ENCODE results near the gene KANSL3. TPM values are rescaled to one million over a fixed set of nuclear protein-coding genes. Genes with fewer than 3 reads are reported as not detected.

The KANSL3 gene
- total and polyA plus RNA-seq, 2 donors (not counting 3 experiments of a cell fraction or from before 2014, with no cell fraction given) = 27.7 to 36.9 TPM

- dilution Hi-C loops (cut with MboI; ENCODE audit: extremely low pct_ligation_motif_present, low sequenced_read_pairs) = no loop called here
- Histone ChIP-seq H3K9me1 (replicated peaks; ENCODE audit: control insufficient read depth, extremely low read depth, insufficient read depth, low read length) (no peaks in the 10 kb centered on the region), H3K9ac (replicated peaks; ENCODE audit: extremely low read depth, insufficient read depth, low read length) (no peak overlapping the region), H3K79me2 (ENCODE audit: control insufficient read depth, insufficient read depth, low read length) (peaks cover 5% of the 10 kb centered on the region), H4K20me1 (replicated peaks; ENCODE audit: control insufficient read depth, extremely low read depth, insufficient read depth, low read length) (no peaks in the 10 kb centered on the region), H3K9me3 (replicated peaks; ENCODE audit: control insufficient read depth, insufficient read depth, low read length) (no peaks in the 10 kb centered on the region), H3K4me1 (ENCODE audit: control insufficient read depth, extremely low read depth, insufficient read depth, low read length) (peaks cover 2% of the 10 kb centered on the region), H3K36me3 (ENCODE audit: control insufficient read depth in 2 of 2, extremely low read depth in 1 of 2, insufficient read depth in 2 of 2, low read length in 2 of 2) (peaks cover 9 to 27% of the 10 kb centered on the region in 2 experiments), H3K4me3 (replicated peaks in 1 of 3; ENCODE audit: insufficient read depth in 1 of 3, low read depth in 1 of 3, low read length in 3 of 3) (no peak overlapping the region), H3K27me3 (ENCODE audit: control insufficient read depth in 2 of 2, insufficient read depth in 2 of 2, low read length in 2 of 2) (no peaks in the 10 kb centered on the region), H2AFZ (ENCODE audit: low read depth, low read length) (no peak overlapping the region), H3K27ac (ENCODE audit: insufficient read depth, low read depth, low read length) (peak overlapping the region; percentile 15), H3K4me2 (ENCODE audit: insufficient read depth, low read length) (no peak overlapping the region)
- CTCF ChIA-PET = interaction anchor here (0.8 kb wide), 1 partner anchor 16 kb away, joined by 3 read pairs; no protein-coding TSS in a partner anchor
- POLR2A ChIA-PET = no interaction called here
- no TSS peak for BruUV-seq (replicated peaks)
- intact Hi-C loops (cut with micrococcal nuclease) = no loop called here
- FAIRE-seq (no peak), DNase-seq (ENCODE audit: low read depth, low spot score) (no peak)
- TF ChIP-seq EZH2 (IDR thresholded peaks at IDR 0.05; ENCODE audit: borderline replicate concordance, low read depth, low read length, severe bottlenecking) = no peak
- TF ChIP-seq POLR2AphosphoS5 (IDR thresholded peaks at IDR 0.05; ENCODE audit: insufficient read depth, low read depth, low read length) = no peak
- no peak for TF ChIP-seq JUN (IDR thresholded peaks at IDR 0.05; ENCODE audit: borderline replicate concordance, insufficient read depth, insufficient read length, low read depth)
- TF ChIP-seq FOS (IDR thresholded peaks at IDR 0.05; ENCODE audit: borderline replicate concordance, insufficient read depth, low read length) = no peak
- TF ChIP-seq POLR2A (IDR thresholded peaks at IDR 0.05; ENCODE audit: low read depth, low read length) = no peak
- TF ChIP-seq MYC (IDR thresholded peaks at IDR 0.05; ENCODE audit: low read depth, low read length) = no peak
- no peak for TF ChIP-seq GATA2 (IDR thresholded peaks at IDR 0.05; ENCODE audit: insufficient read depth, insufficient read length, low read depth, low read length)
- no peak for TF ChIP-seq MAX (IDR thresholded peaks at IDR 0.05; ENCODE audit: insufficient read depth, insufficient read length)
- TF ChIP-seq CTCF (IDR thresholded peaks at IDR 0.05; ENCODE audit: extremely low read depth in 1 of 2, insufficient read depth in 1 of 2, low read depth in 1 of 2, low read length in 2 of 2) = no peak
Observed at GRCh38 chr2:96616535-96616934, 21.6 kb downstream of the KANSL3 start.

Measured in endothelial cell of umbilical vein (primary cell).